Keratinocyte (primary cell): ENCODE results near the gene NDUFAF3. TPM values are rescaled to one million over a fixed set of nuclear protein-coding genes. Genes with fewer than 3 reads are reported as not detected.

ENCODE experiments used
- DNase-seq: peaks from one replicate; pipeline ENCODE4 v3.0.0-alpha.2; 2011; ENCODE audit warnings: low read depth, missing footprints, low spot score
- FAIRE-seq: peaks from 2 replicates; lab custom pipeline; 2011; peaks lifted over from hg19 to GRCh38; lab: Jason Lieb, UNC
- H2AFZ ChIP-seq: 2 replicates; pipeline ENCODE4 v1.6.0; 2012; ENCODE audit warnings: low read length, control low read depth, inconsistent platforms; ENCODE audit not compliant: control insufficient read depth
- H3K27ac ChIP-seq: 2 replicates; pipeline ENCODE4 v1.5.1; 2011; ENCODE audit warnings: low read length; ENCODE audit not compliant: control insufficient read depth, insufficient read depth
- H3K27me3 ChIP-seq: 3 replicates; pipeline ENCODE4 v1.6.0; 2011; ENCODE audit warnings: low read length; ENCODE audit not compliant: control insufficient read depth, insufficient read depth; ENCODE audit errors: extremely low read depth
- H3K36me3 ChIP-seq, 2 experiments: 2 replicates in 1 of 2; 3 replicates in 1 of 2; pipeline ENCODE4 v1.5.1; 2011; ENCODE audit warnings: low read length in 2 of 2, mild to moderate bottlenecking in 1 of 2; ENCODE audit not compliant: control insufficient read depth in 2 of 2, insufficient read depth in 2 of 2; ENCODE audit errors: extremely low read depth in 1 of 2
- H3K4me1 ChIP-seq: 3 replicates; pipeline ENCODE4 v1.5.1; 2011; ENCODE audit warnings: low read length; ENCODE audit not compliant: control insufficient read depth, insufficient read depth; ENCODE audit errors: extremely low read depth
- H3K4me2 ChIP-seq: 3 replicates; pipeline ENCODE4 v1.6.0; 2011; ENCODE audit warnings: low read depth, low read length; ENCODE audit not compliant: control insufficient read depth, insufficient read depth; ENCODE audit errors: extremely low read depth
- H3K4me3 ChIP-seq, 3 experiments: fragments of 200-600 bp in 1 of 3; sonication (generic) in 1 of 3; 2 replicates in 2 of 3; 3 replicates in 1 of 3; pipeline ENCODE4 v1.5.1; 2011 to 2016; ENCODE audit warnings: low read length in 3 of 3, mild to moderate bottlenecking in 3 of 3, control low read depth in 2 of 3, inconsistent platforms in 1 of 3, low read depth in 1 of 3, mixed read lengths in 1 of 3, mixed run types in 1 of 3, moderate library complexity in 1 of 3; ENCODE audit not compliant: control insufficient read depth in 2 of 3, insufficient read depth in 2 of 3; ENCODE audit errors: extremely low read depth in 1 of 3
- H3K79me2 ChIP-seq: 2 replicates; pipeline ENCODE4 v1.6.0; 2012; ENCODE audit warnings: low read length; ENCODE audit not compliant: control insufficient read depth, insufficient read depth
- H3K9ac ChIP-seq: 3 replicates; pipeline ENCODE4 v1.6.0; 2011; ENCODE audit warnings: low read length; ENCODE audit not compliant: control insufficient read depth, insufficient read depth; ENCODE audit errors: extremely low read depth
- H3K9me1 ChIP-seq: 3 replicates; pipeline ENCODE4 v1.6.0; 2011; ENCODE audit warnings: low read length; ENCODE audit not compliant: control insufficient read depth, insufficient read depth; ENCODE audit errors: extremely low read depth
- H3K9me3 ChIP-seq: 2 replicates; pipeline ENCODE4 v1.5.1; 2012; ENCODE audit warnings: low read depth, low read length; ENCODE audit not compliant: control insufficient read depth
- H4K20me1 ChIP-seq: 3 replicates; pipeline ENCODE4 v1.6.0; 2011; ENCODE audit warnings: low read length; ENCODE audit not compliant: control insufficient read depth, insufficient read depth; ENCODE audit errors: extremely low read depth
- EZH2 ChIP-seq: IDR thresholded peaks from one replicate; pipeline ENCODE4 v1.6.1; 2012; ENCODE audit warnings: inconsistent platforms, mild to moderate bottlenecking, low read length, moderate library complexity
- dilution Hi-C: fragments of 300-500 bp; cut with MboI; formaldehyde crosslinking; loops from one replicate; pipeline ENCODE4 v1.7.0; 2020; ENCODE audit warnings: low sequenced_read_pairs; ENCODE audit not compliant: extremely low pct_ligation_motif_present
- polyA plus RNA-seq, 5 experiments: library from polyadenylated mRNA; depleted of rRNA in 3 of 5; stranded (reverse) in 3 of 5; stranded (forward) in 1 of 5; unstranded in 1 of 5; fragments of >200 nt; gene quantifications; 1 replicate in 1 of 5; 2 replicates in 3 of 5; 3 replicates in 1 of 5; pipeline versions ENCODE4 v1.2.1 to v1.2.3, GENCODE V29; 2011 to 2012; ENCODE audit warnings: missing spikeins in 2 of 5, low read depth in 1 of 5, low replicate concordance in 1 of 5
- TF ChIP-seq, protein P1 (sequence below), 3 experiments: IDR thresholded peaks in 1 of 3; conservative IDR thresholded peaks in 1 of 3; optimal IDR thresholded peaks in 1 of 3; 2 replicates in 2 of 3; 3 replicates in 1 of 3; pipeline versions ENCODE3 to v1.5.1; 2011; ENCODE audit warnings: low read length in 3 of 3, mild to moderate bottlenecking in 3 of 3, moderate library complexity in 2 of 3, control low read depth in 1 of 3, inconsistent platforms in 1 of 3; ENCODE audit not compliant: insufficient read depth in 2 of 3; ENCODE audit errors: extremely low read depth in 1 of 3

NDUFAF3 gene
- polyA plus RNA-seq, 1 donor (not counting 4 experiments of a cell fraction or from before 2014, with no cell fraction given) = 38.3 TPM

DNA sequence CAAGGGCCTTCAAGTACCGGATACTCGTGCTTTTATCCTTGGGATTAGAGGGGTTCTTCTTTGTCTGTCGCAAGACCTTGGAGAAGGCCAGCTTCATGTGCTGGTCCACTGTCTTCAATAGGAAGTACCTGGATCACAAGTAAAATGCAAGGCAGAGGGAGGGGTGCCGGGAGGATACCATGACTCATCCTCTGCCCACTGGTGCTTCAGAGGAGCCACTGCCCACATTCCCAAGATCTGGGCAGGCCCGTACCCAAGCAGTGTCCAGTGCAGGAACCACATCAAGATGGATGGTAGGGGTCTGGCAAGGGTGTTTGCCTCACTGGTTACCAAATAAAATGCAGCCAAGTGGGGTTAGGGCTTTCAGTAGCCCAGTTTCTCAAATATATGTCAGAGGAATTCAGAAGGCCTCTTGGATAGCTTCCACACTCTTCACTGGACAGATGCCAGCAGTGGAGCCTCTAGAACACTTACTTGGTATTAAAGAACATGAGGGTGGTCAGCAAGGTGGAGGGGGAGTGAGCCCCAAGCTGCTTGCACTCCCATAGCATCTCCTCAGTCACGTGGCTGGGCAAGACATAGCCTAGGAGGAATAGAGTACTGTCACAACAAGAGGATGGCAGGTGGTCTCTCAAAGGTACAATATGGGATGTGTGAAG, 10.9 kb downstream of the NDUFAF3 start:
- H3K9ac ChIP-seq = no peak overlapping the region
- no peak overlapping the region for H2AFZ ChIP-seq
- peaks cover 14% of the 10 kb centered on the region for H3K79me2 ChIP-seq
- H3K27me3 ChIP-seq = no peaks in the 10 kb centered on the region
- no peak overlapping the region for H3K27ac ChIP-seq
- H3K4me1 ChIP-seq = peaks cover 11% of the 10 kb centered on the region
- no peak for FAIRE-seq
- DNase-seq = no peak
- dilution Hi-C loops = no loop called here
- H3K9me1 ChIP-seq = peaks cover 3% of the 10 kb centered on the region
- no peak overlapping the region for H3K4me2 ChIP-seq
- no peaks in the 10 kb centered on the region for H3K9me3 ChIP-seq
- TF ChIP-seq, protein P1, sequence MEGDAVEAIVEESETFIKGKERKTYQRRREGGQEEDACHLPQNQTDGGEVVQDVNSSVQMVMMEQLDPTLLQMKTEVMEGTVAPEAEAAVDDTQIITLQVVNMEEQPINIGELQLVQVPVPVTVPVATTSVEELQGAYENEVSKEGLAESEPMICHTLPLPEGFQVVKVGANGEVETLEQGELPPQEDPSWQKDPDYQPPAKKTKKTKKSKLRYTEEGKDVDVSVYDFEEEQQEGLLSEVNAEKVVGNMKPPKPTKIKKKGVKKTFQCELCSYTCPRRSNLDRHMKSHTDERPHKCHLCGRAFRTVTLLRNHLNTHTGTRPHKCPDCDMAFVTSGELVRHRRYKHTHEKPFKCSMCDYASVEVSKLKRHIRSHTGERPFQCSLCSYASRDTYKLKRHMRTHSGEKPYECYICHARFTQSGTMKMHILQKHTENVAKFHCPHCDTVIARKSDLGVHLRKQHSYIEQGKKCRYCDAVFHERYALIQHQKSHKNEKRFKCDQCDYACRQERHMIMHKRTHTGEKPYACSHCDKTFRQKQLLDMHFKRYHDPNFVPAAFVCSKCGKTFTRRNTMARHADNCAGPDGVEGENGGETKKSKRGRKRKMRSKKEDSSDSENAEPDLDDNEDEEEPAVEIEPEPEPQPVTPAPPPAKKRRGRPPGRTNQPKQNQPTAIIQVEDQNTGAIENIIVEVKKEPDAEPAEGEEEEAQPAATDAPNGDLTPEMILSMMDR (optimal IDR thresholded peaks at IDR 0.05 in 1 of 3, IDR thresholded peaks at IDR 0.05 in 1 of 3, conservative IDR thresholded peaks at IDR 0.05 in 1 of 3; ENCODE audit: extremely low read depth in 1 of 3, insufficient read depth in 2 of 3, low read length in 3 of 3) = no peak
- H3K36me3 ChIP-seq = peaks cover 26 to 46% of the 10 kb centered on the region in 2 experiments
- no peak overlapping the region for H3K4me3 ChIP-seq
- H4K20me1 ChIP-seq = no peaks in the 10 kb centered on the region

DNA sequence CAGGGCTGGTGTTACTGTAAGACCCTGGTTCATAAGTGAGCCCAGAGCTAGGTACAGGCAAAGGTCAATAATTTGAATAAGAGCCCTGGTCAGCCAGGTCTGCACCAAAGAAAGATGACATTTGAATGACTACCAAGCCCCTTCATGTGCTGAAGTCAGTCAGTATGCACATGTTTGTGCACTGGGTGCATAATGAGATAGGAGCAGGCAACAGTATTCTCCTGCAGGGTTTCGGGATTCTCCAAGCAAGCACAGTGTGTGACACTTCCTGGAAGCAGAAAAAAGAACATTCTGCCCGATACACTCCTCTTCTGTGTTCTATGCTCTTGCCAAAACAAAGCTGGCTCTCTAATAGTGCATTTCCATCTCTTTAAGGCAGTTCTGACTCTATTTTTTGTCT, 12.7 kb downstream of the NDUFAF3 start:
- H3K36me3 ChIP-seq = peaks cover 26 to 41% of the 10 kb centered on the region in 2 experiments
- H3K9me3 ChIP-seq = no peaks in the 10 kb centered on the region
- dilution Hi-C loops = no loop called here
- no peak overlapping the region for H3K27ac ChIP-seq
- H3K79me2 ChIP-seq = no peaks in the 10 kb centered on the region
- H3K9ac ChIP-seq = no peak overlapping the region
- H3K4me2 ChIP-seq = no peak overlapping the region
- FAIRE-seq (no peak), DNase-seq (no peak)
- TF ChIP-seq, protein P1 (optimal IDR thresholded peaks at IDR 0.05 in 1 of 3, IDR thresholded peaks at IDR 0.05 in 1 of 3, conservative IDR thresholded peaks at IDR 0.05 in 1 of 3; ENCODE audit: extremely low read depth in 1 of 3, insufficient read depth in 2 of 3, low read length in 3 of 3) = no peak
- TF ChIP-seq EZH2 = no peak
- H3K4me3 ChIP-seq = no peak overlapping the region
- no peaks in the 10 kb centered on the region for H4K20me1 ChIP-seq
- no peaks in the 10 kb centered on the region for H3K9me1 ChIP-seq
- H2AFZ ChIP-seq = no peak overlapping the region
- H3K4me1 ChIP-seq = no peaks in the 10 kb centered on the region
- H3K27me3 ChIP-seq = no peaks in the 10 kb centered on the region
